Progenitor cell of endocrine pancreas (in vitro differentiated cells): ENCODE results near the gene RNPS1. TPM values are rescaled to one million over a fixed set of nuclear protein-coding genes. Genes with fewer than 3 reads are reported as not detected.
"Not testable (repeated sequence)": the region's sequence is repeated elsewhere in the genome, so short reads cannot be mapped to it uniquely, and the experiment has no call there.

ENCODE experiments used
- DNase-seq: peaks from one replicate; pipeline ENCODE4 v3.0.0; 2021; ENCODE audit warnings: low spot score; ENCODE audit not compliant: unreplicated experiment
- H3K27ac Mint-ChIP-seq: 2 replicates; pipeline ENCODE4 v1.8.0; 2021; ENCODE audit warnings: mild to moderate bottlenecking, moderate library complexity, mixed read lengths
- H3K27me3 Mint-ChIP-seq: 2 replicates; pipeline ENCODE4 v1.8.0; 2021; ENCODE audit warnings: mixed read lengths
- H3K36me3 Mint-ChIP-seq: 2 replicates; pipeline ENCODE4 v1.8.0; 2022; ENCODE audit warnings: mixed read lengths; ENCODE audit not compliant: insufficient read depth
- H3K4me1 Mint-ChIP-seq: 2 replicates; pipeline ENCODE4 v1.8.0; 2021; ENCODE audit warnings: low read depth, mixed read lengths
- H3K4me3 Mint-ChIP-seq: 2 replicates; pipeline ENCODE4 v1.8.0; 2021; ENCODE audit warnings: low read depth, mild to moderate bottlenecking, moderate library complexity, mixed read lengths
- H3K9me3 Mint-ChIP-seq: 2 replicates; pipeline ENCODE4 v1.8.0; 2021; ENCODE audit warnings: low read depth, mixed read lengths
- CTCF ChIP-seq: fragments of 200-600 bp; sonication (generic); IDR thresholded peaks from one replicate; pipeline ENCODE4 v1.5.0; 2021; ENCODE audit warnings: antibody characterized with exemption, mild to moderate bottlenecking; ENCODE audit not compliant: unreplicated experiment
- total RNA-seq: library from RNA; stranded (reverse); gene quantifications from 2 replicates; pipeline ENCODE4 v1.2.1, GENCODE V29; 2021

The RNPS1 gene
- total RNA-seq, 1 donor from 2014 or later: 237 TPM

DNA sequence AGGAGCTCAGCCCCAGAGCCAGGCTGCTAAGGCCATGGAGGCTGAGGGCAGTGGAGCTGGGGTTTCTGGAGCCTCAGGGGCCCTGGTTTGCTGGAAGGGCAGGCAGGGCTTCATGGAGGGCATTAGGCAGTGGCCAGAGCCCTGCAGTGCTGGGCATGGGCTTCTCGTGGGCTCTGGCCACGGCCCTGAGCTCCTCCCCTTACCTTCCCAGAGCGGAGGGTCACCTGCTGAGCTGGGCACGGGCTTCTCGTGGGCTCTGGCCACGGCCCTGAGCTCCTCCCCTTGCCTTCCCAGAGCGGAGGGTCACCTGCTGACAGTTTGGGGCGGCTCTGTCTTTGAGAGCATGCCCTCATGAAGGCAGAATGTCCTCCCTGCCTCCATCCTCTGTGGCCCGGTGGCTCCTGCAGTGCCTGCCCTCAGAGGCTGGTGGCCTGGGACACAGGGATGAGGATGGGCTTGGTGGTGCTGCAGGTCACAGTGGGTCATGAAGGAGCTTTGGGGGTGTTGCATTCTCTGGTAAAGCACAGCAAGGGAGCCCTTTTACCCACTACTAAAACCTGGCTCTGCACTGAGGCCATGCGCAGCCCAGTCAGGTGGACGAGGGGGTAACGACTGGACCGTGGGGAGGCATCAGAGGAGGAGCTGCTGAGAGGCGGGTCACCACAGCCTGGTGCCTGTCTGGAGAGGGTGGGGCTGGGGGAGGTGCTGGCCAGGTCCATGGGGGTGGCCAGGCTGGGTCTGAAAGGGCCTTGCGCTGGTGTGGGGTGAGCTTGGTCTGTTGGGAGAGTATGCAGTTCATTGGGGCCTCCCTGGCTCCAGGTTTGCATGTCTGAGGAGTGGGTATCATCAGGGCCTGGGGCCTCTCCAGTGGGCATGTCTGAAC, 2.9 kb upstream of the RNPS1 start:
- Mint-ChIP-seq H3K4me1 (peaks cover 15% of the 10 kb centered on the region), H3K9me3 (no peaks in the 10 kb centered on the region), H3K27me3 (no peaks in the 10 kb centered on the region), H3K27ac (no peak overlapping the region), H3K36me3 (no peaks in the 10 kb centered on the region), H3K4me3 (no peak overlapping the region)
- DNase-seq: no peak
- no peak for TF ChIP-seq CTCF

DNA sequence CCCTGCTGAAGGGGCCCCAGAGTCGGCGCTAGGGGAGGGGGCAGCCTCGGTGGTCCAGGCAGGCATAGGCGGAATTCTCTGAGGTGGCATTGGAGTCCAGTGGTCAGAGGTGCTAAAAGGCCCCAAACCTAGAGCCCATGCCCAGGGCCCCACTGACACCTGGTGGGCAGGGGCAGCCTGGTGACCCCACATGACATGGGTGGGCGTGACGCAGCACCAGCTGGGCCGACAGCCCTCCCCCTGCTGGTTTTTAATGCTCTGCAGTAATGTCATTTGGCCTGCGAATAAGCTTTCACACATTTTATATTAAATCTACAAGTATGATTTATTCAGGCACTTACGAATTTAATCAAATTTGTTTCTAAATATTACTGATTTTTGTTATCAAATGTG, 2.1 kb upstream of the RNPS1 start:
- Mint-ChIP-seq H3K4me3 (peak overlapping the region; percentile 92), H3K4me1 (peaks cover 16% of the 10 kb centered on the region)
- no peak for TF ChIP-seq CTCF

DNA sequence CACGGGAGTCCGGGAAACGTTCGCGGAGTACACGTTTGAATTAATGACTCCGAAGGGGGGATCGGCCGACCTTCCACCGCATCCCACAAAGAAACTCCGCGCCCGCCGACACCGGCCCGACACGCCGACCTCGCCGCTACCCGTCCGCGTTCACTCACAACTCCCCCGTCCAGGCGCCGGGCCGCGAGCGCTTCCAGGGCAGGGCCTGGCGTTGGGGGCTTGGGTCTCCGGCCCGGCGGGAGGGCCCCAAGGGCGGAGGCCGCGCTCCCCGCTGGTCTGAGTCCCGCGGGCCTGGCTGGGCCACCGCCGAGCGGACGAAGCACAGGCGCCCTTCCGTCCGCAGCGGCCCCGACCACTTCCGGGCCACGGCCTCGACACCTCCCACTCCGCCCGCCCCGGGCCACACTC, 417 bp downstream of the RNPS1 start:
- not testable (repeated sequence) for H3K36me3 Mint-ChIP-seq, H3K9me3 Mint-ChIP-seq, DNase-seq, H3K27me3 Mint-ChIP-seq
- Mint-ChIP-seq H3K4me3 (peak overlapping the region; percentile 92), H3K27ac (peak overlapping the region; percentile 99), H3K4me1 (peaks cover 23% of the 10 kb centered on the region)

More for the DNA sequence above, 2.1 kb upstream of the RNPS1 start:
- Mint-ChIP-seq H3K27ac (no peak overlapping the region), H3K9me3 (no peaks in the 10 kb centered on the region), H3K36me3 (no peaks in the 10 kb centered on the region), H3K27me3 (no peaks in the 10 kb centered on the region)
- DNase-seq: no peak

GRCh38 chr16:2266887-2267286, 1.0 kb downstream of the RNPS1 start:
- Mint-ChIP-seq H3K36me3 (peaks cover 12% of the 10 kb centered on the region), H3K4me3 (peak overlapping the region; percentile 92)

GRCh38 chr16:2263026-2263425, 4.9 kb downstream of the RNPS1 start:
- H3K4me3 Mint-ChIP-seq, H3K9me3 Mint-ChIP-seq, H3K27ac Mint-ChIP-seq, H3K27me3 Mint-ChIP-seq, DNase-seq: not testable (repeated sequence)
- Mint-ChIP-seq H3K36me3 (peaks cover 19% of the 10 kb centered on the region), H3K4me1 (peaks cover 19% of the 10 kb centered on the region)

More at GRCh38 chr16:2266887-2267286, 1.0 kb downstream of the RNPS1 start:
- Mint-ChIP-seq H3K27ac (peak overlapping the region; percentile 95), H3K4me1 (peaks cover 23% of the 10 kb centered on the region)
- DNase-seq, H3K27me3 Mint-ChIP-seq, H3K9me3 Mint-ChIP-seq: not testable (repeated sequence)

- peaks cover 7% of the 10 kb centered on the region for H3K4me1 Mint-ChIP-seq
- H3K4me3 Mint-ChIP-seq: no peak overlapping the region
- TF ChIP-seq CTCF: no peak
- H3K27ac Mint-ChIP-seq: no peak overlapping the region
- H3K36me3 Mint-ChIP-seq: peaks cover 31% of the 10 kb centered on the region
- H3K9me3 Mint-ChIP-seq: no peaks in the 10 kb centered on the region
- DNase-seq: no peak
- H3K27me3 Mint-ChIP-seq: no peaks in the 10 kb centered on the region
Measured at GRCh38 chr16:2260250-2260649, 7.7 kb downstream of the RNPS1 start.

DNA sequence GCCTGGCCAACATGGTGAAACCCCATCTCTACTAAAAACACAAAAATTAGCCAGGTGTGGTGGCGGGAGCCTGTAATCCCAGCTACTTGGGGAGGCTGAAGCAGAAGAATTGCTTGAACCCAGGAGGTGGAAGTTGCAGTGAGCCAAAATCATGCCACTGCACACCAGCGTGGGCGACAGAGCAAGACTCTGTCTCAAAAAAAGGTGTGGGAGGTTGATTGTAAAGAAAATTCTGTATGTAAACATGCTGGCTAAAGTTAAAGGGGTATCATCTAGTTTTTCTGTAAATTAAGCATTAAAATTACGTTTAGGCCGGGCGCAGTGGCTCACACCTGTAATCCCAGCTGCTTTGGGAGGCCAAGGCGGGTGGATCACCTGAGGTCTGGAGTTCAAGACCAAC, 9.4 kb downstream of the RNPS1 start:
- H3K36me3 Mint-ChIP-seq: peaks cover 31% of the 10 kb centered on the region
- not testable (repeated sequence) for H3K4me3 Mint-ChIP-seq, H3K4me1 Mint-ChIP-seq, DNase-seq, H3K9me3 Mint-ChIP-seq, H3K27me3 Mint-ChIP-seq, H3K27ac Mint-ChIP-seq
